T-helper 9 cell (primary cell): ENCODE measurements around the gene ZNF451.
"Not testable (repeated sequence)": the region's sequence is repeated elsewhere in the genome, so short reads cannot be mapped to it uniquely, and the experiment has no call there.

Experiments
- DNase-seq: peaks from one replicate; pipeline ENCODE4 v3.0.0-alpha.2; 2020
- total RNA-seq, 2 donors: gene quantifications; one replicate each; lab custom pipeline; 2026; lab: John Stamatoyannopoulos, UW

Gene ZNF451
- total RNA-seq = 182 to 240 reads per million in 2 donors

DNA sequence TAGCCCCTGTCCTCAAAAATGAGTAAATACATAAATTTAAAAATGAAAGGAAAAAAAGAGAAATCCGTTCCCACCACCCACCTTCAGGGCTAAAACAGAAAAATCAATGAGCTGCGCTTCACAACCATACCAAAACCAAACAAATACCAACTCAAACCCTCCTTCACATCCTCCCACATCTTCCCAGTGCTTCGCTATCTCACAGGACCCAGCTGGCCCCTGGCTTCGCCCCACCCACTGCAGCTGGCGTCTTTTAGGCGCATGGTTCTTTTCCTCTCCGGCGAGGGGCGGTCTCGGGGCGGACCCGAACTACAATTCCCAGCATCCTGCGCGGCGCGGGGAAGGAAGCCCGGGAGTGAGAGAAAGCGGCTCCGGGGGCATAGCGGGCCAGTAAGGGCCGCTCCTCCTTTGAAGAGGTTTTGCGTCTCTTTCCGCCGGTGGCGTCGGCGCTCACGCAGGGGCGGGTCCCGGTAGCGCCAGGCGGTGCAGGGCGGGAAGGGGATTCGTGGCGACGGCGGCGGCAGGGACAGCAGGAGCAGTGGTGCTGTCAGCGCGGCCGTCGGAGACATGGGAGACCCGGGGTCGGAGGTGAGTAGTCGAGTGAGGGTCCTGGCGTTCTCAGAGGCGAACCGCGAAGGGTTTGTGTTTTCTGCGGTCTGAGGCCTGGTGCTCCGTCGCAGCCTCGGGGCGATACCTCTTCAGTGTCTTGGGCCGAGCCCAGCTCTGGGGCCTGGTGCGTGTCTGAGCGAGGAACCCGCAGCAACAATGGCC, at the start of gene ZNF451:
Gene ZNF451, plus strand, starts transcription at position 502 of the 771 bp plus-strand sequence. Its CDS starts 66 bp downstream, at position 568.
- DNase-seq = peak; percentile 97

GRCh38 chr6:57044061-57044460, 45.9 kb upstream of the ZNF451 start:
- not testable (repeated sequence) for DNase-seq

DNA sequence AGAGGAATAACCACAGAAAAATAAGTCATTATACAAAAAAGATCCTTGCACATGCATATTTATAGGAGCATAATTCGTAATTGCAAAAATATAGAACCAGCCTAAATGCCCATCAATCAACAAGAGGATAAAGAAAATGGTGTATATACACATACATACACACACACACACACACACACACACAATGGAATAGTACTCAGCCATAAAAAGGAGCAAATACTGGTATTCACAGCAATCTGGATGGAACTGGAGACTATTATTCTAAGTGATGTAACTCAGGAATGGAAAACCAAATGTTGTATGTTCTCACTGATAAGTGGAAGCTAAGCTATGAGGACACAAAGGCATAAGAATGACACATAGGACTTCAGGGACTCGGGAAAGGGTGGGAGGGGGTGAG, 45.4 kb upstream of the ZNF451 start:
- DNase-seq = no peak

- DNase-seq = peak; percentile 63
Measured at GRCh38 chr6:57046332-57047256, 43.4 kb upstream of the ZNF451 start, which contains the start of gene KIAA1586. KIAA1586 (plus strand) TSS chr6:57046693; CDS start chr6:57046756, 63 bp downstream.

DNA sequence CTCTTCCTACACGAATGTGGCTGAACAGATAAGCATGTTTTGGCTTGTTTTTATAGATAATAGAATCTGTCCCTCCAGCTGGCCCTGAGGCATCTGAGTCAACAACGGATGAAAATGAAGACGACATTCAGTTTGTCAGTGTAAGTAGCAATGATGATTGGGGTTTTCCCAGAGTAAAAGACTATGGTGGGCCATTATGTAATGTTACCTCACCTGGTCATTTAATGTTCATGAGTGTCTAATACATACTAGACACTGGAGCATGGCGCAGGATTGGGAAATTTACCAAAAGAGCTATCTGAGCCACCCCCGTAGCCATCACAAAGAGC, 42.8 kb upstream of the ZNF451 start:
- not testable (repeated sequence) for DNase-seq

- not testable (repeated sequence) for DNase-seq
Measured at GRCh38 chr6:57047859-57048258, 42.1 kb upstream of the ZNF451 start.

GRCh38 chr6:57048577-57048976, 41.4 kb upstream of the ZNF451 start:
- DNase-seq = no peak

DNA sequence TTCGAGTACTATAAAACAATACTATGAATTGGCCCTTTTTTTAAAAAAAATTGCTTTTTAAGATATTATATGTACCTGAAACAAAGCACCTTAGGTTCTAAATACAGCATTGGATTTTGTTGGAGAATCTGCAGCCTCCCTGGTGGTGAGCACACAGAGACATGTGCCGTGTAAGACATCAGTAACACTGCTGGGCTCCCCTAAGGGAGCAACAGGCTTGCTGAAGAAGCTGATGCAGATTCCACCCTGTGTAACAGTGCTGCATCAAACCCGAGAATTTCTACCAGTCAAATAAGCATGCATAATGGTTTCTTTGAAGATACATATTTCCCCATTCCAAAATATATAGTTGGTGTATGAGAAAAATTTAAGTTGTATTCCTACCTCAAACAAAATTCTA, 26.1 kb upstream of the ZNF451 start:
- DNase-seq = no peak

- DNase-seq = no peak
Measured at GRCh38 chr6:57064809-57065208, 25.2 kb upstream of the ZNF451 start.

- DNase-seq = no peak
Measured at GRCh38 chr6:57068061-57068460, 21.9 kb upstream of the ZNF451 start.

DNA sequence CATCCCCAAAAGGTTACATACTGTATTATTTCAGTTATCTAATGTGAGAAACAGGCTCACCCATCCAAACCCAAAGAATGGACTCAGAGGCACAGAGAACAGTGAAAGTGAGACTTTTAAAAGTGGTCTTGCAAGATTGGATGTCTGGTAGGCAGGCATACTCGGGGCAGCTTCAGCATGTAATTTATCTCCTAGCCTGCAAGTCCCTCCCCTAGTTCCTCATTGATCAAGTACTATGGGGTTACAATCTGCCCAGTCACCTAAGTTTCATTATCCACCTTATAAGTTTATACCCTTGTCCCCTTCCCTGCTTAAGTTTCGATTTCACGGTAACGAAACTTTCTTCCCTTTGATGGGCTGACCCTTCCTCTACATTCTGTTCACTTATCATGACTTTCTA, 20.8 kb upstream of the ZNF451 start:
- DNase-seq = no peak

DNA sequence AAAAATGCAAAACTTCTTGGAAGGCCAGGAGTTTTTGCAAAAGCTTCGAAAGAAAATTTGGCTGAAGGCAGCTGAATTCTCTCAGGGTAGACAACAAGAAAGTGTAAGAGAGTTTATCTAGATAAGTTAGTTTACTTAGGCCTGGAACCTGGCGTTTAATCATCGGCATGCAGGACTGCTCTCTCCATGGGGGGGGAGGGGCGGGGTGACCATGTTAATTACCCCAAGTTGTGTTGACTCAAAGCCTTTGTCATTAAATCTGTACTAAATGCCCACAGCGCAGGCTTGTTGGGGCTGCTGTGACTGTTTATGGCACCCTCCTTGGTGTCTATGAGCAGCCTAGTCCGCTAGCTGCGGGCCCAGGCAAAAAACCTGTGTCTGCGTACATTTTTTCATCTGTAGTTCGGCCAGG, 20.1 kb upstream of the ZNF451 start:
- no peak for DNase-seq

DNA sequence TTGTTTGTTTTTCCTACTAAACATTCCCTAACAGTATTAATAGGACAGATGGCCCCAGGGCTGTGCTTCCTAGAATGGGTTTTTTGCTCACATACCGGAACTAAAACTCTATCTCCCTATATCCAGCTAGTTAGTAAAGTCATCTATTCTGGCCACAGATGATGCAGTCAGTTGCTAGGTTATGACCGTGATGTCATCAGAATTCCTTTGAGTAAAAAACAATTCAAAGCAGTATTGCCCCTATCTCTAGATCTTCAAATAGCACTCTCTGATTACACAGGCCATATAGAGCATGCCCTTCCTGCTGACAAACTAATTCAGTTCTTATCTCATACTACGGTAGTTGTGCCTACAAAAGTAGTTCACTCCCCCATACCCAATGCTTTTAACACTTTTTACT, 17.9 kb upstream of the ZNF451 start:
- no peak for DNase-seq

- DNase-seq = no peak
Measured at GRCh38 chr6:57074383-57074782, 15.6 kb upstream of the ZNF451 start.

DNA sequence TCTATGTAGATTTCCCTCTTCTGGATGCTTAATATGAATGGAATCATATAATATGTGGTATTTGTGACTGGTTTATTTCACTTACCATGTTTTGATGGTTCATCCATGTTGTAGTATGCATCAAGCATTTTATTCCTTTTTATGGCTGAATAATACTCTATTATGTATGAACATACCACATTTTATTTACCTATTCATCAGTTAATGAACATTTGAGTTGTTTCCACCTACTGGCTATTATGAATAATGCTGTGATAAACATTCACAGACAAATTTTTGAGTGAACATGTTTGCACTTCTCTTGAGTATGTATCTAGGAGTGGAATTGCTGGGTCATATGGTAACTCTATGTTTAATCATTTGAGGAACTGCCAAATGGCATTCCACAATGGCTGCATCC, 14.9 kb upstream of the ZNF451 start:
- DNase-seq = no peak

GRCh38 chr6:57078531-57079207, 11.3 kb upstream of the ZNF451 start:
- no peak for DNase-seq

DNA sequence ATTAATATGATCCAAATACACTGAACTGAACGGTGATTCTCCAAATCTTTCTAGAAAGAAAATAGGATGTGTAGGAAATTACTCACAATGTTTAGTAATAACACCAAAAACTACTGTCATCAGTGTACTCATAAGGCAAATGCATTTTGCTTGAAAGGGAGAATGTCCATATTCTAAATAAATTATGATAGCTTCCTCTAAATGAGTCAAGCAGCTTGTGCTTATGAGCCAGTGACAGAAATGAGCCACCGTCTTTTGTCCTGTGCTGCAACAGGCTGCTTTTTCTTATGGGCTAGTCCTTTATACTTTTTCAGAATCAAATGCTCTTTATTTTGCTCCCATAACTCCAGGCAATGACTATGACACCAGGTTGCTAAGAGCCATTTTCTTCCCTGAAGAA, 4.5 kb upstream of the ZNF451 start:
- DNase-seq = no peak

DNA sequence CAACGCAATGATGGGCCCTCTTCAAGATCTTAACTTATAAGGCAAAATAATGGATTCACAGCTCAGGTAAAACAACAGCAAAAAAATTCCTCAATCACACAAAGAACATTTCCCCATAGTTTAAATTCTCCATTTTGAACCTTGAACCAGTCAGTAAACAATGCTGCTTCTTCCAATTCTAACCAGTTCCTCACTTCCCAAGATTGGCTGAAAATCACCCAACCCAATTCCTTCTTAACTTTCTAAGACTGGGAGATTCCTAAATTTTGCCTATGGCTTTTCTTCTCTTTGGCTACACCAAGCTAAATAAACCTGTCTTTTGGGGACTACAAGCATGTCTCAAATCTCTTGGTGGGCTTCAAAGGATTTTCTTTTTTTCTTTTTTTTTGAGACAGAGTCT, 3.1 kb upstream of the ZNF451 start:
- DNase-seq = no peak

DNA sequence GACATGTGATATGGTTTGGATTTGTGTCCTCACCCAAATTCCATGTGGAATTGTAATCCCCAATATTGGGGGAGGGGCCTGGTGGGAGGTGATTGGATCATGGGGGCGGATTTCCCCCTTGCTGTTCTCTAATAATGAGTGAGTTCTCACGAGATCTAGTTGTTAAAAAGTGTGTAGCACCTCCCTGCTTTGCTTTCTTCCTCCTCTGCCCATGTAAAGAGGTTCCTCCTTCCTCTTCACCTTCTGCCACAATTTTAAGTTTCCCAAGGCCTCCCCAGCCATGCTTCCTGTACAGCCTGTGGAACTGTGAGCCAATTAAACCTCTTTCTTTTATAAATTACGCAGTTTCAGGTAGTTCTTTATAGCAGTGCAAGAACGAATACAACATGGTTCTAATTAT, 2.1 kb upstream of the ZNF451 start:
- no peak for DNase-seq

GRCh38 chr6:57089265-57089664, 723 bp upstream of the ZNF451 start:
- no peak for DNase-seq

DNA sequence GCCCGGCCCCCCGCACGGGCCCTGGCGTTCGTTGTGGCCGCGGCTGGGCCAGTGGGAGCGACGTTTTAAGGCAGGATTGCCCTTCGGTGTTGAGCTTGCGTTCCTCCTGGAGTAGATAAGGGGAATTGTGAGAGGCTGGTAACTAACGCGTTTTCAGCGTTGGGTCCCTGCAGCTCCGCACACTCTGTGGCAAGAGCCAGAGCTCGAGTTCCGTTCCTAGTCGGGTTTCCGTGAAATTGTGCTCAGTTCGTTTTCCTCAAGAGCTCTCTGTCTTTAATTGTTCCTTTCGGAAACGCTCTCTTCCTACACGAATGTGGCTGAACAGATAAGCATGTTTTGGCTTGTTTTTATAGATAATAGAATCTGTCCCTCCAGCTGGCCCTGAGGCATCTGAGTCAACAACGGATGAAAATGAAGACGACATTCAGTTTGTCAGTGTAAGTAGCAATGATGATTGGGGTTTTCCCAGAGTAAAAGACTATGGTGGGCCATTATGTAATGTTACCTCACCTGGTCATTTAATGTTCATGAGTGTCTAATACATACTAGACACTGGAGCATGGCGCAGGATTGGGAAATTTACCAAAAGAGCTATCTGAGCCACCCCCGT, 575 bp downstream of the ZNF451 start:
- not testable (repeated sequence) for DNase-seq

- DNase-seq = not testable (repeated sequence)
Measured at GRCh38 chr6:57091375-57091774, 1.4 kb downstream of the ZNF451 start.

DNA sequence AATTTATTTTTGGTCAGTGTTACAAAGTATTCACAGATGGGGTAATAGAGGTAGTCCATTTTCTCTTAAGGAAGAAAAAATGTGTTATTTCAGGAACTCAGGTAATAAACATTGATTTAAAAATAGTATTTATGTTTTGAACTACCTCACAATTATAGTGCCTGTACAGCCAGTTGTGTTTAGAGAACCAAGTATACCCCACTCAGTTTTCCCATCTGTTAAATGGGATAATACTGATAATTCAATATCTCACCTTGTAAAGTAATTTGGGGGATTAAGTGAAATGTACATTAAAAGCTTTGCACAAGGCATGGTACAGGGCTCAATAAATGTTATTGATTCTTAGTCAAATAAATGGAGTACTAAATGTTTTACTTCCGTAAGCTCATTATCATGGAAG, 4.7 kb downstream of the ZNF451 start:
- no peak for DNase-seq
